Measurements from ENCODE around the gene PCDHGA10. TPM values are rescaled to one million over a fixed set of nuclear protein-coding genes. Genes with fewer than 3 reads are reported as not detected.
A peak's percentile ranks its signal among the peaks of the same experiment; 100 is the strongest.
"Not testable (repeated sequence)": the region's sequence is repeated elsewhere in the genome, so short reads cannot be mapped to it uniquely, and the experiment has no call there.

PCDHGA10 gene
- total RNA-seq, 2 experiments from 2014 or later, result 0.05 TPM; not detected in 1

- not testable (repeated sequence) for DNase-seq, H3K4me3 Mint-ChIP-seq
- H3K27ac Mint-ChIP-seq, result peak overlapping the region; percentile 9
- CTCF ChIA-PET, result interaction anchor here (0.8 to 7.2 kb wide), 7 partner anchors 16 to 149 kb away, joined by 3 to 45 read pairs (median 5); partner anchors contain the start of gene PCDHGA12
- H3K36me3 Mint-ChIP-seq (ENCODE audit: low read depth), result peaks cover 27% of the 10 kb centered on the region
- H3K9me3 Mint-ChIP-seq, result peaks cover 21% of the 10 kb centered on the region
- peaks cover 16% of the 10 kb centered on the region for H3K4me1 Mint-ChIP-seq (ENCODE audit: low read depth)
- peaks cover 70% of the 10 kb centered on the region for H3K27me3 Mint-ChIP-seq (ENCODE audit: low read depth)
- intact Hi-C loops (cut with micrococcal nuclease), result loop anchor here (5.0 to 10.0 kb wide), 2 partner anchors 203 to 460 kb away; partner anchors contain the start of genes DIAPH1 and PCDH1
Observed at GRCh38 chr5:141414548-141415274, 1.9 kb downstream of the PCDHGA10 start.

DNA sequence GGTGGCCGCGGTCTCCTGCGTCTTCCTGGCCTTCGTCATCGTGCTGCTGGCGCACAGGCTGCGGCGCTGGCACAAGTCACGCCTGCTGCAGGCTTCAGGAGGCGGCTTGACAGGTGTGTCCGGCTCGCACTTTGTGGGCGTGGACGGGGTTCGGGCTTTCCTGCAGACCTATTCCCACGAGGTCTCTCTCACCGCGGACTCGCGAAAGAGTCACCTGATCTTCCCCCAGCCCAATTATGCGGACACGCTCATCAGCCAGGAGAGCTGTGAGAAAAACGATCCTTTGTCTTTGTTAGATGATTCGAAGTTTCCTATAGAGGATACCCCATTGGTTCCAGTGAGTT lies 2.5 kb downstream of the PCDHGA10 start:
- Mint-ChIP-seq H3K9me3 (peaks cover 22% of the 10 kb centered on the region), H3K36me3 (ENCODE audit: low read depth) (peaks cover 29% of the 10 kb centered on the region), H3K4me1 (ENCODE audit: low read depth) (peaks cover 16% of the 10 kb centered on the region), H3K27me3 (ENCODE audit: low read depth) (peaks cover 68% of the 10 kb centered on the region)
- intact Hi-C loops (cut with micrococcal nuclease), result loop anchor here (10.0 kb wide), 1 partner anchor 460 kb away; the partner anchor contains the start of gene PCDH1
- not testable (repeated sequence) for H3K4me3 Mint-ChIP-seq, H3K27ac Mint-ChIP-seq, DNase-seq
- CTCF ChIA-PET, result interaction anchor here (0.7 to 7.2 kb wide), 3 partner anchors 15 to 152 kb away, joined by 3 to 45 read pairs (median 4); partner anchors contain the start of gene PCDHGA12

- H3K27ac Mint-ChIP-seq, result not testable (repeated sequence)
- peak; percentile 75 for DNase-seq
- Mint-ChIP-seq H3K4me1 (ENCODE audit: low read depth) (peaks cover 16% of the 10 kb centered on the region), H3K4me3 (peak within 1 kb of the TSS; percentile 67), H3K36me3 (ENCODE audit: low read depth) (peaks cover 33% of the 10 kb centered on the region), H3K9me3 (peaks cover 28% of the 10 kb centered on the region), H3K27me3 (ENCODE audit: low read depth) (peaks cover 78% of the 10 kb centered on the region)
- CTCF ChIA-PET, result interaction anchor here (0.9 to 7.2 kb wide), 5 partner anchors 9 to 149 kb away, joined by 3 to 45 read pairs (median 7); partner anchors contain the start of gene PCDHGB6
- intact Hi-C loops (cut with micrococcal nuclease), result loop anchor here (1.0 to 10.0 kb wide), 3 partner anchors 13 to 457 kb away; partner anchors contain the start of genes PCDH1 and PCDHGA12
Observed at GRCh38 chr5:141417494-141418172, 4.8 kb downstream of the PCDHGA10 start, which contains the start of gene PCDHGB7. Gene PCDHGB7, plus strand, starts transcription at chr5:141417677. Its CDS starts 183 bp downstream, at chr5:141417860.

GRCh38 chr5:141419074-141419880 lies 6.5 kb downstream of the PCDHGA10 start:
- CTCF ChIA-PET, result interaction anchor here (0.6 to 7.2 kb wide), 3 partner anchors 94 to 145 kb away, joined by 3 to 45 read pairs (median 13); no protein-coding TSS in a partner anchor
- H3K4me1 Mint-ChIP-seq (ENCODE audit: low read depth), result peaks cover 7% of the 10 kb centered on the region
- peaks cover 32% of the 10 kb centered on the region for H3K9me3 Mint-ChIP-seq
- peaks cover 31% of the 10 kb centered on the region for H3K36me3 Mint-ChIP-seq (ENCODE audit: low read depth)
- peak overlapping the region; percentile 2 for H3K27ac Mint-ChIP-seq
- DNase-seq, result no peak
- peaks cover 73% of the 10 kb centered on the region for H3K27me3 Mint-ChIP-seq (ENCODE audit: low read depth)
- intact Hi-C loops (cut with micrococcal nuclease), result loop anchor here (10.0 kb wide), 1 partner anchor 456 kb away; the partner anchor contains the start of gene PCDH1
- no peak overlapping the region for H3K4me3 Mint-ChIP-seq

GRCh38 chr5:141420855-141421488 lies 8.2 kb downstream of the PCDHGA10 start, which contains the start of gene PCDHGA11:
Gene PCDHGA11, plus strand, starts transcription at chr5:141421051. Its CDS starts 177 bp downstream, at chr5:141421228.
- peaks cover 25% of the 10 kb centered on the region for H3K36me3 Mint-ChIP-seq (ENCODE audit: low read depth)

GRCh38 chr5:141421489-141421855 lies 8.7 kb downstream of the PCDHGA10 start:
- Mint-ChIP-seq H3K27me3 (ENCODE audit: low read depth) (peaks cover 70% of the 10 kb centered on the region), H3K4me1 (ENCODE audit: low read depth) (peaks cover 3% of the 10 kb centered on the region), H3K4me3 (peak overlapping the region; percentile 77), H3K36me3 (ENCODE audit: low read depth) (peaks cover 22% of the 10 kb centered on the region), H3K9me3 (peaks cover 28% of the 10 kb centered on the region), H3K27ac (no peak overlapping the region)
- CTCF ChIA-PET, result interaction anchor here (0.7 to 2.2 kb wide), 22 partner anchors 9 to 146 kb away, joined by 3 to 34 read pairs (median 5); partner anchors contain the start of genes PCDHGA10, PCDHGA12, PCDHGA5 and PCDHGA8
- DNase-seq, result no peak
- intact Hi-C loops (cut with micrococcal nuclease), result loop anchor here (1.0 to 5.0 kb wide), 4 partner anchors 49 to 103 kb away; partner anchors contain the start of genes PCDHGA6, PCDHGB3 and PCDHGC3

More at GRCh38 chr5:141420855-141421488, 8.2 kb downstream of the PCDHGA10 start, which contains the start of gene PCDHGA11:
- CTCF ChIA-PET, result interaction anchor here (0.7 to 2.2 kb wide), 26 partner anchors 8 to 249 kb away, joined by 3 to 34 read pairs (median 4); partner anchors contain the start of genes PCDHGA10, PCDHGA12, PCDHGA5 and PCDHGA6
- peaks cover 28% of the 10 kb centered on the region for H3K9me3 Mint-ChIP-seq
- H3K27ac Mint-ChIP-seq, result no peak within 1 kb of the TSS
- intact Hi-C loops (cut with micrococcal nuclease), result loop anchor here (1.0 to 5.0 kb wide), 4 partner anchors 49 to 103 kb away; partner anchors contain the start of genes PCDHGA6, PCDHGB3 and PCDHGC3
- peaks cover 3% of the 10 kb centered on the region for H3K4me1 Mint-ChIP-seq (ENCODE audit: low read depth)
- peak within 1 kb of the TSS; percentile 77 for H3K4me3 Mint-ChIP-seq
- DNase-seq, result peak; percentile 71
- peaks cover 69% of the 10 kb centered on the region for H3K27me3 Mint-ChIP-seq (ENCODE audit: low read depth)

GRCh38 chr5:141422742-141423291 lies 10.0 kb downstream of the PCDHGA10 start:
- H3K36me3 Mint-ChIP-seq (ENCODE audit: low read depth), result peaks cover 21% of the 10 kb centered on the region
- CTCF ChIA-PET, result interaction anchor here (0.6 kb wide), 1 partner anchor 102 kb away, joined by 5 read pairs; no protein-coding TSS in a partner anchor
- H3K27me3 Mint-ChIP-seq (ENCODE audit: low read depth), result peaks cover 71% of the 10 kb centered on the region
- peaks cover 3% of the 10 kb centered on the region for H3K4me1 Mint-ChIP-seq (ENCODE audit: low read depth)
- no peak overlapping the region for H3K27ac Mint-ChIP-seq
- H3K4me3 Mint-ChIP-seq, result no peak overlapping the region
- intact Hi-C loops (cut with micrococcal nuclease), result loop anchor here (5.0 kb wide), 2 partner anchors 51 to 54 kb away; partner anchors contain the start of genes PCDHGA6, PCDHGB3 and PCDHGC3
- H3K9me3 Mint-ChIP-seq, result peaks cover 31% of the 10 kb centered on the region
- DNase-seq, result no peak

DNA sequence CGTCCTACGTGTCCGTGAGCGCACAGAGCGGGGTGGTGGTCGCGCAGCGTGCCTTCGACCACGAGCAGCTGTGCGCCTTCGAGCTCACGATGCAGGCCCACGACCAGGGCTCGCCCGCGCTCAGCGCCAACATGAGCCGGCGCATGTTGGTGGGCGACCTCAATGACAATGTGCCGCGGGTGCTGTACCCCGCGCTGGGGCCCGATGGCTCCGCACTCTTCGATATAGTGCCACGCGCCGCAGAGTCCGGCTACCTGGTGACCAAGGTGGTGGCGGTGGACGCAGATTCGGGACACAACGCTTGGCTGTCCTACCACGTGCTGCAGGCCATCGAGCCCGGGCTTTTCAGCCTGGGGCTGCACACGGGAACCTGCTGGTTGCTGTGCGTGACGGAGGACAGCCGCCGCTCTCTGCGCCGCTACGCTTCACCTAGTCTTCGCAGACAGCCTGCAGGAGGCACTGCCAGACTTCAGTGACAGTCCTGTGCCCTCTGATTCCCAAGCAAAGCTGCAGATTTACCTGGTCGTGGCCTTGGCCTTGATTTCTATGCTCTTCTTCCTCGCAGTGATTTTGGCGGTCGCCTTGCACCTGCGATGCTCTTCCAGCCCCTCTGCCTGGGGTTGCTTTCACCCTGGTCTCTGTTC lies 15.1 kb downstream of the PCDHGA10 start:
- H3K36me3 Mint-ChIP-seq (ENCODE audit: low read depth), result peaks cover 19% of the 10 kb centered on the region
- DNase-seq, result no peak
- H3K9me3 Mint-ChIP-seq, result peaks cover 20% of the 10 kb centered on the region
- CTCF ChIA-PET, result interaction anchor here (0.6 kb wide), 2 partner anchors 39 to 40 kb away, joined by 3 to 8 read pairs; partner anchors contain the start of gene PCDHGB4
- no peak overlapping the region for H3K4me3 Mint-ChIP-seq
- intact Hi-C loops (cut with micrococcal nuclease), result no loop called here
- H3K27ac Mint-ChIP-seq, result no peak overlapping the region
- H3K27me3 Mint-ChIP-seq (ENCODE audit: low read depth), result peaks cover 57% of the 10 kb centered on the region
- peaks cover 15% of the 10 kb centered on the region for H3K4me1 Mint-ChIP-seq (ENCODE audit: low read depth)

- Mint-ChIP-seq H3K4me1 (ENCODE audit: low read depth) (peaks cover 15% of the 10 kb centered on the region), H3K9me3 (peaks cover 21% of the 10 kb centered on the region), H3K36me3 (ENCODE audit: low read depth) (peaks cover 22% of the 10 kb centered on the region), H3K4me3 (peak within 1 kb of the TSS; percentile 53), H3K27me3 (ENCODE audit: low read depth) (peaks cover 54% of the 10 kb centered on the region), H3K27ac (no peak within 1 kb of the TSS)
- CTCF ChIA-PET, result interaction anchor here (0.6 to 2.6 kb wide), 32 partner anchors 9 to 737 kb away, joined by 3 to 14 read pairs (median 4); partner anchors contain the start of genes PCDHB16, PCDHGA10, PCDHGA11 and PCDHGB3
- peak; percentile 65 for DNase-seq
- intact Hi-C loops (cut with micrococcal nuclease), result loop anchor here (1.0 to 2.0 kb wide), 4 partner anchors 14 to 128 kb away; partner anchors contain the start of gene PCDHGB7
Observed at GRCh38 chr5:141430332-141431113, 17.7 kb downstream of the PCDHGA10 start, which contains the start of gene PCDHGA12. Gene PCDHGA12, plus strand, starts transcription at chr5:141430507. Its CDS starts 253 bp downstream, at chr5:141430760.

All from activated naive CD4-positive, alpha-beta T cell treated with anti-CD3 and anti-CD28 coated beads for 36 hours (primary cell).